B cell (primary cell): Measurements from ENCODE around the gene HEYL. TPM values are rescaled to one million over a fixed set of nuclear protein-coding genes. Genes with fewer than 3 reads are reported as not detected.

Source experiments
- ATAC-seq: fragments of 200-7000 bp; cut with Tn5 transposase; one replicate; pipeline ENCODE4 v1.10.0; 2021; ENCODE audit warnings: low read depth, mild to moderate bottlenecking, moderate number of reproducible peaks, moderate library complexity
- CTCF ChIA-PET: fragments of 350-600 bp; sonication (Branson Sonifier 250); formaldehyde crosslinking; loops from one replicate; lab custom pipeline; 2021; ENCODE audit warnings: antibody characterized with exemption, inconsistent platforms; lab: Charles Lee
- POLR2A ChIA-PET: fragments of 350-600 bp; sonication (Branson Sonifier 250); formaldehyde crosslinking; loops from one replicate; lab custom pipeline; 2021; ENCODE audit warnings: antibody characterized with exemption; lab: Charles Lee
- DNase-seq: peaks from one replicate; pipeline ENCODE4 v3.0.0; 2013
- H2AFZ ChIP-seq: 2 replicates; pipeline ENCODE4 v1.6.1; 2012; ENCODE audit warnings: mild to moderate bottlenecking, low read depth, low read length; ENCODE audit not compliant: insufficient read depth, poor library complexity, severe bottlenecking
- H3K27ac ChIP-seq, 2 donors: 1 replicate in 1 of 2; 2 replicates in 1 of 2; pipeline ENCODE4 v1.5.1; 2012 to 2013; ENCODE audit warnings: low read length in 2 of 2, mild to moderate bottlenecking in 2 of 2, moderate library complexity in 1 of 2
- H3K27me3 ChIP-seq, 4 experiments: fragments of 200-600 bp in 1 of 4; sonication (generic) in 1 of 4; replicated peaks in 1 of 4; 1 replicate in 2 of 4; 2 replicates in 2 of 4; pipeline versions ENCODE4 v1.6.1 to v1.7.0; 2013 to 2016; ENCODE audit warnings: low read length in 3 of 4, mild to moderate bottlenecking in 2 of 4, mixed read lengths in 1 of 4, moderate library complexity in 1 of 4; ENCODE audit not compliant: insufficient read depth in 4 of 4, control insufficient read depth in 3 of 4; ENCODE audit errors: control extremely low read depth in 1 of 4
- H3K36me3 ChIP-seq, 2 experiments: replicated peaks in 1 of 2; 1 replicate in 1 of 2; 2 replicates in 1 of 2; pipeline versions ENCODE4 v1.6.1 to v1.7.1; 2013; ENCODE audit warnings: low read length in 1 of 2; ENCODE audit not compliant: insufficient read depth in 2 of 2, control insufficient read depth in 1 of 2; ENCODE audit errors: control extremely low read depth in 1 of 2, extremely low read depth in 1 of 2
- H3K4me1 ChIP-seq, 2 donors: fragments of 200-600 bp in 1 of 2; sonication (generic) in 1 of 2; 1 replicate in 1 of 2; 2 replicates in 1 of 2; pipeline versions ENCODE4 v1.5.1 to v1.6.1; 2013 to 2017; ENCODE audit warnings: low read length in 2 of 2; ENCODE audit not compliant: control insufficient read depth in 2 of 2, insufficient read depth in 2 of 2
- H3K4me2 ChIP-seq: replicated peaks from 2 replicates; pipeline ENCODE3; 2012; ENCODE audit warnings: mild to moderate bottlenecking, low read depth, low read length; ENCODE audit not compliant: poor library complexity, severe bottlenecking
- H3K4me3 ChIP-seq, 5 experiments: fragments of 200-600 bp in 1 of 5; sonication (generic) in 1 of 5; 1 replicate in 3 of 5; 2 replicates in 2 of 5; pipeline versions ENCODE4 v1.5.1 to v1.7.0; 2011 to 2016; ENCODE audit warnings: low read length in 4 of 5, mild to moderate bottlenecking in 4 of 5, low read depth in 2 of 5, control low read depth in 1 of 5, moderate library complexity in 1 of 5; ENCODE audit not compliant: insufficient read depth in 1 of 5; ENCODE audit errors: control extremely low read depth in 1 of 5, extremely low read depth in 1 of 5
- H3K79me2 ChIP-seq: fragments of 200-600 bp; sonication (generic); one replicate; pipeline ENCODE4 v1.6.0; 2016; ENCODE audit warnings: low read length; ENCODE audit not compliant: control insufficient read depth, insufficient read depth
- H3K9ac ChIP-seq: fragments of 200-600 bp; sonication (generic); 2 replicates; pipeline ENCODE4 v1.6.1; 2017; ENCODE audit warnings: mild to moderate bottlenecking, low read length, moderate library complexity
- H3K9me3 ChIP-seq, 3 donors: one replicate each; pipeline versions ENCODE4 v1.6.1 to v1.7.1; 2013; ENCODE audit warnings: low read length in 2 of 3; ENCODE audit not compliant: control insufficient read depth in 2 of 3, insufficient read depth in 1 of 3; ENCODE audit errors: control extremely low read depth in 1 of 3
- H4K20me1 ChIP-seq: 2 replicates; pipeline ENCODE4 v1.6.0; 2012; ENCODE audit warnings: mild to moderate bottlenecking, low read length; ENCODE audit not compliant: insufficient read depth, control insufficient read depth, poor library complexity, severe bottlenecking
- H3K27ac Mint-ChIP-seq: one replicate; pipeline ENCODE4 v1.8.0; 2021; ENCODE audit warnings: mixed read lengths
- H3K27me3 Mint-ChIP-seq: one replicate; pipeline ENCODE4 v1.8.0; 2021; ENCODE audit warnings: mixed read lengths
- H3K4me1 Mint-ChIP-seq: one replicate; pipeline ENCODE4 v1.8.0; 2021; ENCODE audit warnings: mixed read lengths
- H3K4me3 Mint-ChIP-seq: one replicate; pipeline ENCODE4 v1.8.0; 2021; ENCODE audit warnings: mixed read lengths
- H3K9me3 Mint-ChIP-seq: one replicate; pipeline ENCODE4 v1.8.0; 2022; ENCODE audit warnings: mixed read lengths; ENCODE audit not compliant: insufficient read depth
- EZH2 ChIP-seq: IDR thresholded peaks from 2 replicates; pipeline ENCODE4 v1.6.1; 2012; ENCODE audit warnings: borderline replicate concordance, low read depth, mild to moderate bottlenecking, moderate library complexity, low read length; ENCODE audit not compliant: insufficient read depth, poor library complexity, severe bottlenecking
- WGBS: methylation state at CpG from one replicate; pipeline ENCODE4 v1.1.5; 2013; ENCODE audit warnings: missing lambda C conversion rate; ENCODE audit not compliant: insufficient coverage; 5-methylcytosine and 5-hydroxymethylcytosine counted together
- intact Hi-C: fragments of 100-400 bp; cut with micrococcal nuclease; formaldehyde crosslinking; loops from one replicate; pipeline ENCODE4 v1.10.0; 2022
- polyA plus RNA-seq: library from polyadenylated mRNA; depleted of rRNA; stranded (reverse); fragments of >200 nt; gene quantifications from 2 replicates; pipeline ENCODE4 v1.2.3, GENCODE V29; 2012
- total RNA-seq, 2 donors: library from RNA; stranded (reverse); fragments of 120-200 nt in 1 of 2; gene quantifications; 1 replicate in 1 of 2; 2 replicates in 1 of 2; pipeline versions ENCODE4 v1.2.3 to v1.2.4, GENCODE V29; 2013 to 2022
- TF ChIP-seq, protein P1 (sequence below): fragments of 200-600 bp; IDR thresholded peaks from one replicate; pipeline ENCODE4 v1.8.0; 2022; ENCODE audit warnings: antibody characterized with exemption, mild to moderate bottlenecking

Gene HEYL
- total and polyA plus RNA-seq, 2 donors (not counting 1 experiment from before 2014, with no cell fraction given) = 0.12 TPM; not detected in 1

DNA sequence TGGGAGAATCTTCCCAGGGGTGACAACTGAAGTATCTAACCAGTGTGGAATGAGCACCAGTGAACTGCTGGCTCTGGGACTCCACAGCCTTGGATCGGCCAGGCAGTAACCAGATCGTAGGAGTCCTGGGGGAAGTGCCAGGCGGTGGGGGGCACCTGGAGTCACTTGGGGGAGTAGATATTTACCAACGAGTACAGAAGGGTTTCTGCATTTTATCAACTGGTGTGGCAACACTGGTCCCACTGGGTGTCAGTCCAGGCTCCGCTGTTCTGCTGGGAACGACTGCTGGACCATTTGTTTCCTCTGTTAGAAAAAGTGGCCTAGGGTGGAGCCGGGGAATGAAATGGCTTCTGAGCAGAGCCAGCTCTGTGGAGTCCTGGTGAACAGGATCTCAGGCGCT lies 14.4 kb downstream of the HEYL start:
- 91% methylated on average over 8 of the region's 8 CpGs for WGBS
- ATAC-seq = no peak
- no peak for TF ChIP-seq EZH2
- TF ChIP-seq, protein P1, sequence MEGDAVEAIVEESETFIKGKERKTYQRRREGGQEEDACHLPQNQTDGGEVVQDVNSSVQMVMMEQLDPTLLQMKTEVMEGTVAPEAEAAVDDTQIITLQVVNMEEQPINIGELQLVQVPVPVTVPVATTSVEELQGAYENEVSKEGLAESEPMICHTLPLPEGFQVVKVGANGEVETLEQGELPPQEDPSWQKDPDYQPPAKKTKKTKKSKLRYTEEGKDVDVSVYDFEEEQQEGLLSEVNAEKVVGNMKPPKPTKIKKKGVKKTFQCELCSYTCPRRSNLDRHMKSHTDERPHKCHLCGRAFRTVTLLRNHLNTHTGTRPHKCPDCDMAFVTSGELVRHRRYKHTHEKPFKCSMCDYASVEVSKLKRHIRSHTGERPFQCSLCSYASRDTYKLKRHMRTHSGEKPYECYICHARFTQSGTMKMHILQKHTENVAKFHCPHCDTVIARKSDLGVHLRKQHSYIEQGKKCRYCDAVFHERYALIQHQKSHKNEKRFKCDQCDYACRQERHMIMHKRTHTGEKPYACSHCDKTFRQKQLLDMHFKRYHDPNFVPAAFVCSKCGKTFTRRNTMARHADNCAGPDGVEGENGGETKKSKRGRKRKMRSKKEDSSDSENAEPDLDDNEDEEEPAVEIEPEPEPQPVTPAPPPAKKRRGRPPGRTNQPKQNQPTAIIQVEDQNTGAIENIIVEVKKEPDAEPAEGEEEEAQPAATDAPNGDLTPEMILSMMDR = no peak
- Histone ChIP-seq H3K36me3 (no peaks in the 10 kb centered on the region), H3K9me3 (peaks cover 0 to 3% (median 0%) of the 10 kb centered on the region in 3 donors), H3K27ac (no peak overlapping the region), H2AFZ (no peak overlapping the region), H3K79me2 (no peaks in the 10 kb centered on the region), H3K27me3 (peaks cover 0 to 10% (median 0%) of the 10 kb centered on the region in 4 experiments), H3K4me1 (no peaks in the 10 kb centered on the region), H3K4me2 (no peak overlapping the region), H3K4me3 (no peak overlapping the region), H4K20me1 (no peaks in the 10 kb centered on the region), H3K9ac (no peak overlapping the region)
- Mint-ChIP-seq H3K27me3 (peaks cover 24% of the 10 kb centered on the region), H3K9me3 (no peaks in the 10 kb centered on the region), H3K4me1 (no peaks in the 10 kb centered on the region), H3K4me3 (no peak overlapping the region), H3K27ac (no peak overlapping the region)
- ChIA-PET POLR2A (no interaction called here), CTCF (no interaction called here)
- no peak for DNase-seq
- intact Hi-C loops = no loop called here

DNA sequence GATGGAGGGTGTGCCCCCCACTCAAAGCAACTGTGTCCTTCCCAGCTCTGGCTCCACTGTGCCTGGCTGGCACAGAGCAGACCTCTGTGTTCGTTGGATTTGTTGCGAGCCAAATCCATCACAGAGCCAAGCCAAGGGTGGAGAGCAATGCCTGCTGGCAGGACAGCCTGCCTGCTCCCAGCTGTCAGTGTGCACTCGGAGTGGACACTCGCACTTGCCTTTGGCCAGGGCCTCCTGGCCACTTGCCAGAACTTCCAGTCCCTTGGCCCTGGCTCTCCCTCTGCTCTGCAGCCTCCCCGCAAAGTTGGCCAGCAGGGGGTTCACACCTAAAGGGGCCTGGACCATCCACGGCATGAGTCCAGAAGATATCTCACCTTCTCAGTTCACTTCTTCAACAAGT lies 16.4 kb downstream of the HEYL start:
- intact Hi-C loops = no loop called here
- no peak for TF ChIP-seq EZH2
- TF ChIP-seq, protein P1 = no peak
- no peaks in the 10 kb centered on the region for H3K4me1 Mint-ChIP-seq
- no peak overlapping the region for H3K27ac ChIP-seq
- peaks cover 29% of the 10 kb centered on the region for H3K27me3 Mint-ChIP-seq
- H3K9ac ChIP-seq = no peak overlapping the region
- H3K4me2 ChIP-seq = no peak overlapping the region
- H3K79me2 ChIP-seq = no peaks in the 10 kb centered on the region
- H4K20me1 ChIP-seq = no peaks in the 10 kb centered on the region
- DNase-seq (no peak), ATAC-seq (no peak)
- H3K9me3 ChIP-seq = peaks cover 0 to 3% (median 0%) of the 10 kb centered on the region in 3 donors
- no peak overlapping the region for H3K27ac Mint-ChIP-seq
- H3K4me3 Mint-ChIP-seq = no peak overlapping the region
- ChIA-PET CTCF (interaction anchor here (0.7 kb wide), 1 partner anchor 17 kb away, joined by 3 read pairs; no protein-coding TSS in a partner anchor), POLR2A (no interaction called here)
- no peaks in the 10 kb centered on the region for H3K9me3 Mint-ChIP-seq
- no peaks in the 10 kb centered on the region for H3K36me3 ChIP-seq
- H2AFZ ChIP-seq = no peak overlapping the region
- H3K27me3 ChIP-seq = peaks cover 0 to 10% (median 0%) of the 10 kb centered on the region in 4 experiments
- WGBS = 98% methylated on average over 6 of the region's 6 CpGs
- no peaks in the 10 kb centered on the region for H3K4me1 ChIP-seq
- H3K4me3 ChIP-seq = no peak overlapping the region
